ENCODE results near the gene POLD4. TPM values are rescaled to one million over a fixed set of nuclear protein-coding genes. Genes with fewer than 3 reads are reported as not detected.

POLD4 gene
- total and polyA plus RNA-seq, 2 of the 13 experiments (the other 11 are each of a cell fraction or from before 2014, with no cell fraction given), result 10.5 to 27.4 TPM

DNA sequence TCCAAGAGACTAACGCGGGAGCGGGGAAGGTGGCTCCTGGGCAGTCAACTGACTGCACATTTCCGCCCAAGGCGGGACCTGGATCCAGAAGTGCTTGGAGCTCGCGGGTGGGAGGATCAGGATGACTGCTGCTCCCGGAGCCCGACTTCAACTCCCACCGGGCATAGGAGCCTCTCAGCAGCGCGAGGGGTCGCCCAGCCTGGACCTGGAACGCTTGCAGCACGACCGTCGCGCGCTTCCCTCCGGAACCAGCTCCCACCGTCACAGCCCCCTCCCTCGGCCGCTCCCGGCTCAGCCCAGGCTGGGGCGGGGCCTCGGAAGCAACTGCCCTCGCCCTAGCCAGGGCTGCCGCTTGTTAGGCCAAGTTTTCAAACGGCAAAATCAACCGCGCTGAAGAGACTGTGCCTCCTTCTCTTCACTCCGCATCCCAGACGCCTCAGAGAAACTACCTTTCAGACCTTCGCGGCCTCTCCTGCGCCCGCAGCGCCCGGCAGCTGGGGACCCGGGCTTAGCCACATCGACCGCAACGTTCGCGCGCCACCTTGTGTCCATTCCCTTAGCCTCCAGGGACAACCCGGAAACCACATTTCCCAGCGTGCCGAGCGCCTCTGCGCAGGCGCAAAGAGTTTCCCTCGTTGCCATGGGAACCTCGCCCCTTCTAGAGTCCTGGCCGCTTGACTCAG is 36.0 kb downstream of the POLD4 start (continued):
- TF ChIP-seq ZNF674 (CRISPR knock-in tag; IDR thresholded peaks at IDR 0.05; ENCODE audit: low read depth) (0 out of 2 replicates have a peak, but pooled peaks have one; percentile 54), ZNF143 (CRISPR knock-in tag; IDR thresholded peaks at IDR 0.05) (peak; percentile 99), RXRB (CRISPR knock-in tag; IDR thresholded peaks at IDR 0.05; ENCODE audit: borderline replicate concordance) (peak; percentile 18; the same call in 1 of the 2 replicates), ADNP (CRISPR knock-in tag; IDR thresholded peaks at IDR 0.05) (0 out of 2 replicates have a peak, but pooled peaks have one; percentile 20), MYPOP (CRISPR knock-in tag; IDR thresholded peaks at IDR 0.05) (peak; percentile 57; the same call in 1 of the 2 replicates), MIXL1 (CRISPR knock-in tag; IDR thresholded peaks at IDR 0.05) (peak; percentile 44; the same call in 1 of the 2 replicates), ZFP36L1 (CRISPR knock-in tag; IDR thresholded peaks at IDR 0.05) (no peak), ZNF383 (CRISPR knock-in tag; IDR thresholded peaks at IDR 0.05; ENCODE audit: borderline replicate concordance) (no peak), NFE2L1 (CRISPR knock-in tag; IDR thresholded peaks at IDR 0.05; ENCODE audit: borderline replicate concordance) (0 out of 2 replicates have a peak, but pooled peaks have one; percentile 2), ZSCAN9 (CRISPR knock-in tag; IDR thresholded peaks at IDR 0.05; ENCODE audit: borderline replicate concordance) (peak; percentile 59; the same call in 1 of the 2 replicates), TCF7 (IDR thresholded peaks at IDR 0.05; ENCODE audit: low read depth) (no peak), SIN3A (IDR thresholded peaks at IDR 0.05; ENCODE audit: borderline replicate concordance, low read depth, low read length) (no peak), CREM (IDR thresholded peaks at IDR 0.05) (peak; percentile 37), CREM (CRISPR knock-in tag; IDR thresholded peaks at IDR 0.05) (no peak), ZMYM2 (CRISPR knock-in tag; IDR thresholded peaks at IDR 0.05) (0 out of 2 replicates have a peak, but pooled peaks have one; percentile 72), ZNF616 (CRISPR knock-in tag; IDR thresholded peaks at IDR 0.05; ENCODE audit: low read depth) (no peak), E2F2 (CRISPR knock-in tag; IDR thresholded peaks at IDR 0.05; ENCODE audit: borderline replicate concordance) (peak; percentile 63; the same call in 1 of the 2 replicates)
- TF ChIP-seq, protein P1, sequence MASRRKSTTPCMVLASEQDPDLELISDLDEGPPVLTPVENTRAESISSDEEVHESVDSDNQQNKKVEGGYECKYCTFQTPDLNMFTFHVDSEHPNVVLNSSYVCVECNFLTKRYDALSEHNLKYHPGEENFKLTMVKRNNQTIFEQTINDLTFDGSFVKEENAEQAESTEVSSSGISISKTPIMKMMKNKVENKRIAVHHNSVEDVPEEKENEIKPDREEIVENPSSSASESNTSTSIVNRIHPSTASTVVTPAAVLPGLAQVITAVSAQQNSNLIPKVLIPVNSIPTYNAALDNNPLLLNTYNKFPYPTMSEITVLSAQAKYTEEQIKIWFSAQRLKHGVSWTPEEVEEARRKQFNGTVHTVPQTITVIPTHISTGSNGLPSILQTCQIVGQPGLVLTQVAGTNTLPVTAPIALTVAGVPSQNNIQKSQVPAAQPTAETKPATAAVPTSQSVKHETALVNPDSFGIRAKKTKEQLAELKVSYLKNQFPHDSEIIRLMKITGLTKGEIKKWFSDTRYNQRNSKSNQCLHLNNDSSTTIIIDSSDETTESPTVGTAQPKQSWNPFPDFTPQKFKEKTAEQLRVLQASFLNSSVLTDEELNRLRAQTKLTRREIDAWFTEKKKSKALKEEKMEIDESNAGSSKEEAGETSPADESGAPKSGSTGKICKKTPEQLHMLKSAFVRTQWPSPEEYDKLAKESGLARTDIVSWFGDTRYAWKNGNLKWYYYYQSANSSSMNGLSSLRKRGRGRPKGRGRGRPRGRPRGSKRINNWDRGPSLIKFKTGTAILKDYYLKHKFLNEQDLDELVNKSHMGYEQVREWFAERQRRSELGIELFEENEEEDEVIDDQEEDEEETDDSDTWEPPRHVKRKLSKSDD (CRISPR knock-in tag; IDR thresholded peaks at IDR 0.05; ENCODE audit: low read depth), result peak; percentile 58; the same call in 1 of the 2 replicates
- TF ChIP-seq, protein P2, sequence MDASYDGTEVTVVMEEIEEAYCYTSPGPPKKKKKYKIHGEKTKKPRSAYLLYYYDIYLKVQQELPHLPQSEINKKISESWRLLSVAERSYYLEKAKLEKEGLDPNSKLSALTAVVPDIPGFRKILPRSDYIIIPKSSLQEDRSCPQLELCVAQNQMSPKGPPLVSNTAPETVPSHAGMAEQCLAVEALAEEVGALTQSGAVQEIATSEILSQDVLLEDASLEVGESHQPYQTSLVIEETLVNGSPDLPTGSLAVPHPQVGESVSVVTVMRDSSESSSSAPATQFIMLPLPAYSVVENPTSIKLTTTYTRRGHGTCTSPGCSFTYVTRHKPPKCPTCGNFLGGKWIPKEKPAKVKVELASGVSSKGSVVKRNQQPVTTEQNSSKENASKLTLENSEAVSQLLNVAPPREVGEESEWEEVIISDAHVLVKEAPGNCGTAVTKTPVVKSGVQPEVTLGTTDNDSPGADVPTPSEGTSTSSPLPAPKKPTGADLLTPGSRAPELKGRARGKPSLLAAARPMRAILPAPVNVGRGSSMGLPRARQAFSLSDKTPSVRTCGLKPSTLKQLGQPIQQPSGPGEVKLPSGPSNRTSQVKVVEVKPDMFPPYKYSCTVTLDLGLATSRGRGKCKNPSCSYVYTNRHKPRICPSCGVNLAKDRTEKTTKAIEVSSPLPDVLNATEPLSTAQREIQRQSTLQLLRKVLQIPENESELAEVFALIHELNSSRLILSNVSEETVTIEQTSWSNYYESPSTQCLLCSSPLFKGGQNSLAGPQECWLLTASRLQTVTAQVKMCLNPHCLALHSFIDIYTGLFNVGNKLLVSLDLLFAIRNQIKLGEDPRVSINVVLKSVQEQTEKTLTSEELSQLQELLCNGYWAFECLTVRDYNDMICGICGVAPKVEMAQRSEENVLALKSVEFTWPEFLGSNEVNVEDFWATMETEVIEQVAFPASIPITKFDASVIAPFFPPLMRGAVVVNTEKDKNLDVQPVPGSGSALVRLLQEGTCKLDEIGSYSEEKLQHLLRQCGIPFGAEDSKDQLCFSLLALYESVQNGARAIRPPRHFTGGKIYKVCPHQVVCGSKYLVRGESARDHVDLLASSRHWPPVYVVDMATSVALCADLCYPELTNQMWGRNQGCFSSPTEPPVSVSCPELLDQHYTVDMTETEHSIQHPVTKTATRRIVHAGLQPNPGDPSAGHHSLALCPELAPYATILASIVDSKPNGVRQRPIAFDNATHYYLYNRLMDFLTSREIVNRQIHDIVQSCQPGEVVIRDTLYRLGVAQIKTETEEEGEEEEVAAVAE (CRISPR knock-in tag; IDR thresholded peaks at IDR 0.05; ENCODE audit: borderline replicate concordance), result peak; percentile 83; the same call in 1 of the 2 replicates
